Stimulated activated CD8-positive, alpha-beta memory T cell treated with anti-CD3 and anti-CD28 coated beads, Interleukin-2, amount 100 ng/mL, for 48 hours (primary cell): ENCODE results near the gene NUDC.

Source experiments
- DNase-seq, 2 donors: peaks; one replicate each; pipeline ENCODE4 v3.0.0-alpha.2; 2020; ENCODE audit warnings: low read depth in 2 of 2

Gene NUDC

DNA sequence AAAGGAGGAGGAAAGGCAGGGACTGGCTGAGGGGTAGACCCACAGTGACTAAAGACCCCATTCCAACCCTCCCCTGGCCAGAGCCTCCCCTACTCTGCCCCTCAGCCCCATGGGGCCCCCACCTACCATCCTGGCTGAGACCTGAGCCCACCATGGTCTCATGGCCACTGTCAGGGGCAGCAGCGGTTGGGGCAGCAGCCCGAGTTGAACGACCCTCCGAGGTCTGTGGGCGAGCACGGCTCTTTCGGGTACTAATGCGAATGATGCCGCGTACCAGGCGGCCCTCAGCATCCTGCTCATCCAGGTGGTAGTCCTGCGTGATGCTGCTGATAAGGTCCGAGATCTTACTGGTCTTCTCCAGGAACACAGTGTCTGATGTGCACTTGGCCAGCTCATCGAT, 29.7 kb downstream of the NUDC start:
- DNase-seq: no peak

- no peak for DNase-seq
These were observed 30.4 kb downstream of the NUDC start for GRCh38 chr1:26951821-26952497.

- no peak for DNase-seq
These were observed 31.8 kb downstream of the NUDC start for GRCh38 chr1:26953374-26953773.

GRCh38 chr1:26956321-26956720, 34.8 kb downstream of the NUDC start:
- DNase-seq: no peak

- no peak for DNase-seq
These were observed 35.8 kb downstream of the NUDC start for GRCh38 chr1:26957306-26957705.

- DNase-seq: no peak
These were observed 37.7 kb downstream of the NUDC start for GRCh38 chr1:26959270-26959669.

DNA sequence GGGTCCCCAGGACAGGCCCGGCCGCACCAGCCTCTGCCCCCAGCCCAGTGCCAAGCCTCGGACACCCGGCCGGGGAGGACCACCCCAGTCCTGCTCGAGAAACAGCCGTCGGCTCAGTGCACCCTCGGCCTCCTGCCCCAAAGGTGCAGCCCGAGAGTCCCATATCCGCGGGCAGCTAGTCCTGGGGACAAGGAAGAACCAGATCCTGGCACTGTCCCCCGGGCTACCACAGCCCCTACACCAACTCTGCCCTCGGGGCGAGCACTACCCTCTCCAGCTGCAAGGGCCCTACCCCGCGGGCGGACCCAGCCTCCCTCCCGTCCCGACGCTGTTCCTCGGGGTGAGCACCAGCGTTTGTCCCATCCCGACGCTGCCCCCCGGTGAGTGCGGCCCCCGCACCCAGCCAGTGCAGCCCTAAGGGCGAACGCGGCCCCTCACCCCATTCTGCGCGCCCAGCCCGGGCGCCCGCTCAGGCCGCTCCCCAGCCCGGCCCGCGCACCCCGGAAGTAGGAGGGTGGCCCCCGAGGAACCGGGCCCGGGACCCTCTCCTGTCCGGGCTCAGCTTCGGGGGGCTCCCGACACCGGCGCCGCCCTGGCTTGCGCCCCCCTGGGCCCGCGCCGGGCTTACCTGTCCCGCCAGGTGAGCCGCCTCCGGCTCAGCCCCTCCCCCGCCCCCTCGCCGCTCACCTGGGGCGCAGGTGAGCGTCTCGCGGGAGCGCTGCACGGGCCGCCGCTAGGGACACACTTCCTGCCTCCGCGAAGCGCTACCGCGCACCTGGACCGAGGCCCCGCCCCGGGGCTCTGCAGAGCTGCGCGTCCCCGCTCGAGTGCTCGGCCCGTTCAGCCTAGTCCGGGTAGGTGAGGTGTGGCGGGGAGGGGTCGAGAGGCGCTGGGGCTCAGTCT, 38.4 kb downstream of the NUDC start, which contains the start of gene KDF1:
TSS of gene KDF1 (minus strand) at position 747 of the 903 bp plus-strand sequence. CDS start 8,088 bp downstream, outside the sequence.
- peak in 1 of 2 donors; percentile 4 for DNase-seq

DNA sequence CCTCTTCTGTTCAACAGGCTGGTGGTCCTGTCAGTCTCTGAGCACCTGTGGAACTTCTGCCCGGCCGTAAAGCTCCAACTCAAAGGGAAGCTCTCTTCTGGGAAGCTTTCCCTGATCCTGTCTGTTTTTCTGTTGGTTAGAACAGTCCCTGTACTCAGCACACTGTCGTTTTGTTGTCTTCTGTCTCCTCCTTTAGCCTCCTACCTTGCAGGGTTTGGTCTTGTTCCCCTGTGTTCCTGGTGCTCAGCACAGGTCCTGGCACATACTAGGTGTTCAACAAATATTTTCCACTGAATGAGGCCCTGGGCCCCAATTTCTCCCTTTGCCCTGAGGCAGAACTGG, 39.1 kb downstream of the NUDC start:
- no peak for DNase-seq

- DNase-seq: no peak
These were observed 40.3 kb downstream of the NUDC start for GRCh38 chr1:26961826-26962225.

GRCh38 chr1:26965213-26965612, 43.7 kb downstream of the NUDC start:
- no peak for DNase-seq

- no peak for DNase-seq
These were observed 44.1 kb downstream of the NUDC start for GRCh38 chr1:26965628-26966027.

DNA sequence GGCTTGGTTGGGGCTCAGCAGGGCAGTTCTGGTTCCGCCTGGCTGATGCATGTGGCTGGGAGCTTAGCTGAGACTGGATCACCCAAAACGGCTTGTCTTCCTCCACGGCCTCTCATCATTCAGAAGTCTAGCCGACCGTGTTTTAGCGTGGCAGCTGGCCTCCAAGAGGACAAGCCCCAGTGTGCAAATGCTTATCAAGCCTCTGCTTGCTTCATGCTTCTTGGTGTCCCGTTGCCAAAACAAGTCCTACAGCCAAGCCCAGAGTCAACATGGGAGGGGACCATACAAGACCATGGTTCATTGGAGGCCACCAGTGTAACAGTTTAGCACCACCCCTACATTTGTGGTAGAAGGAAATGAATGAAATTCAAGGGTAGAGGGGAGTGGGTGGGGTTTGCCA, 49.3 kb downstream of the NUDC start:
- DNase-seq: no peak

DNA sequence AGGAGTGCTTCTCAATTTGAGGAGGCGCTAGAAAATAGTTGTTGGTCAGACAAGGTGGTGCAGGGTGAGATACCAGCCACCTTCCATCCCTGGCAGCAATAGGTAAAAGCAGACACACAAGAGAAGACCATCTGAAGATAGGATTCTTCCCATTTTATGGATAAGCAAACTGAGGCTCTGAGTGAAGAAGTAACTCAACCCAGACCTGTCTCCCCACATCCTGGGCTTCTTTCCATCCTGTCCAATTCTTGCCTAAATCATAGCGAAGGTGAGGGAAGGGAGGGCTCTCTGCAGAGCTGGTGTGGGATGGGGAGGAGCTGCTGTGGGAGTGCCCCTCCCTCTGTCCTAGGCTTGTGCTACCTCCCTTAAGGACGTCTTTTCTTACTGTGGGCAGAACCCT, 50.0 kb downstream of the NUDC start:
- DNase-seq: no peak

DNA sequence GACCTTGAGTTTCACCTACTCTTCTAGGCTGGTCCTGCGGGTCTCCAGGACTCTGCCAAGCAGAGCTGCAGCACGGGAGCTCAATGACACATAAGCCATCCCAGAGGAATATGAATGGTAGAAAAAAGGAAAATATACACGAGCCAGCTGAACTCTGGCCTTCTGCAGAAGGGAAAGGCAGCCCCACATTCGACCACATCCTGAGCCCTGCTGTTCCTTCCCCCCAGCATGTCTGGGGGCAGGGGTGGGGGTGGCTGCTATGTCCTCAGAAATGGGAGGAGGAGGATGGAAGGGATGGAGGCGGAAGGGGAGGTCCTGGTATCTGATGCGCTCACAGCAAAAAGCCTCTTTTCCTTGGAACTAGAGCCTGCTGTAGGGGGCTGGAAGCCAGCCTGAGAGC, 50.8 kb downstream of the NUDC start:
- DNase-seq: no peak

- DNase-seq: no peak
These were observed 51.3 kb downstream of the NUDC start for GRCh38 chr1:26972821-26973220.

DNA sequence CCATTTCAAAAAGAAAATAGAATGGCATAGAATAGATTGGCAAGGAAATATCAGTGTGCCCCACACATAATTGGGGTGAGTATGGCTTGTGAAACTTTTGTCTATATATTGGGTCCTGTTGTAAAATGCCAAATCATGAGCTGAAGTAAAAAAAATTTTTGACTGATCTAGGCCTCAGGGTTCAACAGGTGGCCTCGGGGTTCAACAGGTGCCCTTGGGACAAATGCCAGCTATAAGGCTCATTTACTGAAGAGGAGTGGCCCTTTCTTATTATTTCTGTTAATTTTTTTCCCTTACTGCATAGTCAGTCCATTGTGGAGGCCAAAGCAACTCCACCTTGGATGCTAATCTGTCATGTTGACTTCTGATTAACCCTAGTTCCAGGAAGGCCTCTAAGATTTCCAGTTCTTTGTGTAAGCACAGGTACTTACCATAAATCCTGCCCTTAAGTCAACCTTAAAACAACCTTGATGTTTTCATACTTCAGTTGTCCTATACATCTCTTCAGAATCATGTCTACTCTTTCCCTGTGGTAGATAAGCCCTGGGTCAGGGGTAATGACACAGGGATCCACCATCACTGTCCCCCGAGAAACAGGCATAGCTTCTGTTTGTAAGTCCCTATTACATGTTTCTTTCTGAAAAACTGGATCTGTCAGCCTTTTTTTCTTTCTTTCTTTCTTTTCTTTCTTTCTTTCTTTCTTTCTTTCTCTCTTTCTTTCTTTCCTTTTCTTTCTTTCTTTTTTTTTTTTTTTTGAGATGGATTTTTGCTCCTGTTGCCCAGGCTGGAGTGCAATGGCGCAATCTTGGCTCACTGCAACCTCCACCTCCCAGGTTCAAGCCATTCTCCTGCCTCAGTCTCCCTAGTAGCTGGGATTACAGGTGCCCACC, 55.3 kb downstream of the NUDC start:
- DNase-seq: no peak

- DNase-seq: no peak
These were observed 57.4 kb downstream of the NUDC start for GRCh38 chr1:26978901-26979300.

DNA sequence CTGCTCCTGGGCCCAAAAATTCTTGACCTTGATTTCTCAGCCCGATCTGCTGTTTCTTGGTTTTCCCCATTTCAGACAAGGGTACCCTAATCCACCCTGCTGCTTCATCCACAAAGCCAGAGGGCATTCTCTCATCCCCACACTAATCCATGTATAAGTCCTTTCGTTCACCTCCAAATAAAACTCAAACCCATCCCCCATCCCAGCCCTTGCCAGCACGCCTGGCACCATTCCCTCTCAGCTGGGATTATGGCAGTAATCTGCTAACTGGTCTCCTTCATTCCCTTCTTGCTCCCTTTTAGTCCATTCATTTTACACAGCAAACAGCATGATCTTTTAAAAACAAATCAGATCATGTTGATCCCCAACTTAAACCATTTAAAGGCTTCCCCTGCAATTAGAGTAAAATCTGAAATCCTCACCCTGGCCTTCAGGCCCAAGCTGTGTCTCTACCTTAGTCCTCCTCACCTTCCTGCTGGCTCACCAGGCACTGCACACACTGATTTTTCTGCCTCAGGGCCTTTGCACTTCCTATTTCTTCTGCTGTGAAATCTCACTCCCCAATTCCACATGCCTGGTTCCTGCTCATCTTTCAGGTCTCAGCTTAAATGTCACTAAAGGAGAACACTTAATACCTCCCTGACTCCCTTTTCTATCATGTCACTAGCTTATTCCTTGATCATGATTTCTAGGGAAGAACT, 59.8 kb downstream of the NUDC start:
- DNase-seq: no peak

GRCh38 chr1:26983863-26984262, 62.3 kb downstream of the NUDC start:
- DNase-seq: no peak

DNA sequence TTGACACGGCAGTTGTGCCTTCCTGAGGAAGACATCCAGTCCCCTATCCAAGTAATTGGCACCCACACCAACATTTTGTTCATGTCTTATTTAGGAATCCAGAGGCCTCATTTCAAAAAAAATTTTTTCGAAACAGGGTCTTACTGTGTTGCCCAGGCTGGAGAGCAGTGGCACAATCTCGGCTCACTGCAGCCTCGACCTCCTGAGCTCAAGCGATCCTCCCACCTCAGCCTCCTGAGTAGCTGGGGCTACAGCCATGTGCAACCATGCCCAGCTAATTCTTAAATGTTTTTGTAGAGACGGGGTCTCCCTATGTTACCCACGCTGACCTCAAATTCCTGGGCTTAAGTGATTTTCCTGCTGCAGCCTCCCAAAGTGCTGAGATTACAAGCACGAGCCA, 62.7 kb downstream of the NUDC start:
- DNase-seq: no peak

DNA sequence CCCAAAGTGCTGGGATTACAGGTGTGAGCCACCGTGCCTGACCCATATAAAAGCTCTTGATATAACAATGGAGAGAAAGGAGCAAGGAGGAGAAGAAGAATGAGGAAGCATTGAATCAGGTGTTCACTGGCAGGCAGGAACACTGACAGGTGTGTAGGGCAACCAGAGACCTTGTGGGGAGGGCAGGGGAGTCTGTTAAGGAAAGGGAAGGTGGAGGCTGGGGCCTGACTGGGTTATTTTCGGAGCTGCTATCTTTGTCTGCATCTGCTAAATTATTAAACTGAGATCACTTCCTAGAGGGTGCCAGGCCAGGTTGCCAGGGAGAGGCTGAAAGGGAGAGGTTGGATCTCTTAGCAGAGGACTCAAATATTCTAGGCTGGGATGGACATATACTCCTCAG, 65.1 kb downstream of the NUDC start:
- no peak for DNase-seq
